ENCODE measurements around the gene GOSR1.
A peak's percentile ranks its signal among the peaks of the same experiment; 100 is the strongest.
"Not testable (repeated sequence)": the region's sequence is repeated elsewhere in the genome, so short reads cannot be mapped to it uniquely, and the experiment has no call there.

GOSR1 gene

GRCh38 chr17:30477083-30477773, at the start of gene GOSR1:
Gene GOSR1, plus strand, starts transcription at chr17:30477408. Its CDS starts 26 bp downstream, at chr17:30477434.
- peak; percentile 95 for DNase-seq

- DNase-seq, result no peak
Observed at GRCh38 chr17:30427611-30428010, 49.6 kb upstream of the GOSR1 start.

- DNase-seq, result no peak
Observed at GRCh38 chr17:30429155-30429554, 48.1 kb upstream of the GOSR1 start.

GRCh38 chr17:30433514-30433913, 43.7 kb upstream of the GOSR1 start:
- DNase-seq, result peak; percentile 55

- no peak for DNase-seq
Observed at GRCh38 chr17:30436729-30437128, 40.5 kb upstream of the GOSR1 start.

- DNase-seq, result no peak
Observed at GRCh38 chr17:30443721-30444120, 33.5 kb upstream of the GOSR1 start.

- DNase-seq, result not testable (repeated sequence)
Observed at GRCh38 chr17:30446640-30447039, 30.6 kb upstream of the GOSR1 start.

GRCh38 chr17:30449480-30449879, 27.7 kb upstream of the GOSR1 start:
- DNase-seq, result no peak

GRCh38 chr17:30450125-30451027, 26.8 kb upstream of the GOSR1 start:
- DNase-seq, result no peak

- no peak for DNase-seq
Observed at GRCh38 chr17:30454635-30455034, 22.6 kb upstream of the GOSR1 start.

- DNase-seq, result no peak
Observed at GRCh38 chr17:30458371-30458770, 18.8 kb upstream of the GOSR1 start.

GRCh38 chr17:30458797-30459413, 18.3 kb upstream of the GOSR1 start:
- not testable (repeated sequence) for DNase-seq

- no peak for DNase-seq
Observed at GRCh38 chr17:30468465-30468864, 8.7 kb upstream of the GOSR1 start.

GRCh38 chr17:30472238-30472890, 4.8 kb upstream of the GOSR1 start:
- DNase-seq, result no peak

GRCh38 chr17:30475206-30475605, 2.0 kb upstream of the GOSR1 start:
- no peak for DNase-seq

GRCh38 chr17:30476726-30477082, 504 bp upstream of the GOSR1 start:
- no peak for DNase-seq

GRCh38 chr17:30477774-30478115, 537 bp downstream of the GOSR1 start:
- DNase-seq, result no peak

- DNase-seq, result no peak
Observed at GRCh38 chr17:30482555-30482954, 5.3 kb downstream of the GOSR1 start.

GRCh38 chr17:30483159-30483558, 6.0 kb downstream of the GOSR1 start:
- DNase-seq, result no peak

GRCh38 chr17:30493780-30494179, 16.6 kb downstream of the GOSR1 start:
- no peak for DNase-seq

GRCh38 chr17:30495586-30495985, 18.4 kb downstream of the GOSR1 start:
- DNase-seq, result no peak

GRCh38 chr17:30503558-30503957, 26.4 kb downstream of the GOSR1 start:
- no peak for DNase-seq

- DNase-seq, result no peak
Observed at GRCh38 chr17:30505868-30506417, 28.7 kb downstream of the GOSR1 start.

Data from NCI-H2107 (cell line).